ENCODE measurements around the gene SELENOK.
A peak's percentile ranks its signal among the peaks of the same experiment; 100 is the strongest.

SELENOK gene

GRCh38 chr3:53863145-53863544 lies 28.5 kb downstream of the SELENOK start:
- DNase-seq: no peak
- TF ChIP-seq POLR2A (IDR thresholded peaks at IDR 0.05; ENCODE audit: low read length) (no peak), GATA1 (IDR thresholded peaks at IDR 0.05; ENCODE audit: low read depth, low read length) (no peak)

- TF ChIP-seq POLR2A (IDR thresholded peaks at IDR 0.05; ENCODE audit: low read length) (no peak), GATA1 (IDR thresholded peaks at IDR 0.05; ENCODE audit: low read depth, low read length) (no peak)
- DNase-seq: no peak
Measured at GRCh38 chr3:53862241-53862640, 29.4 kb downstream of the SELENOK start.

- TF ChIP-seq POLR2A (IDR thresholded peaks at IDR 0.05; ENCODE audit: low read length) (no peak), GATA1 (IDR thresholded peaks at IDR 0.05; ENCODE audit: low read depth, low read length) (no peak)
- no peak for DNase-seq
Measured at GRCh38 chr3:53860196-53860595, 31.5 kb downstream of the SELENOK start.

GRCh38 chr3:53859178-53859577 lies 32.5 kb downstream of the SELENOK start:
- no peak for DNase-seq
- TF ChIP-seq GATA1 (IDR thresholded peaks at IDR 0.05; ENCODE audit: low read depth, low read length) (no peak), POLR2A (IDR thresholded peaks at IDR 0.05; ENCODE audit: low read length) (no peak)

DNA sequence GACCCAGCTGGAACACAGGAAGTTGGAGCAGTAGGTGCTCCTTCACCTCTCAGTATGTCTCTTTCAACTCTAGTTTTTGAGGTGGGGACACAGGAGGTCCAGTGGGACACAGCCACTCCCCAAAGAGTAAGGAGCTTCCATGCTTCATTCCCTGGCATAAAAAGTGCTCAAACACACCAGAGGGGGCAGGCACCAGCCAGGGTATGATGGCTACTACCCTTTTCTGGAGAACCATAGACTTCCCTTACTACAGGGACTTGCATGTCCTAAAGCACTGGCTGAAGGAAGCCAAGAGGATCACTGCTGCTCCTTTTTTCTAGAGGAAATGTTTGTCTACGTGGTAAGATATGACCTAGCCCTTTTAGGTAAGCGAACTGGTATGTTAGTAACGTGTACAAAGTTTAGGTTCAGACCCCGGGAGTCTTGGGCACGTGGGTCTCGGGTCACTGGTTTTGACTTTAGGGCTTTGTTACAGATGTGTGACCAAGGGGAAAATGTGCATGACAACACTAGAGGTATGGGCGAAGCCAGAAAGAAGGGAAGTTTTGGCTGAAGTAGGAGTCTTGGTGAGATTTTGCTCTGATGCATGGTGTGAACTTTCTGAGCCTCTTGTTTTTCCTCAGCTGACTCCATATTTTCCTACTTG lies 33.4 kb downstream of the SELENOK start:
- TF ChIP-seq GATA1 (IDR thresholded peaks at IDR 0.05; ENCODE audit: low read depth, low read length) (no peak), POLR2A (IDR thresholded peaks at IDR 0.05; ENCODE audit: low read length) (no peak)
- DNase-seq: peak in 1 of 2 experiments; percentile 5

- DNase-seq: no peak
- TF ChIP-seq GATA1 (IDR thresholded peaks at IDR 0.05; ENCODE audit: low read depth, low read length): no peak
- no peak for TF ChIP-seq POLR2A (IDR thresholded peaks at IDR 0.05; ENCODE audit: low read length)
Measured at GRCh38 chr3:53856964-53857363, 34.7 kb downstream of the SELENOK start.

DNA sequence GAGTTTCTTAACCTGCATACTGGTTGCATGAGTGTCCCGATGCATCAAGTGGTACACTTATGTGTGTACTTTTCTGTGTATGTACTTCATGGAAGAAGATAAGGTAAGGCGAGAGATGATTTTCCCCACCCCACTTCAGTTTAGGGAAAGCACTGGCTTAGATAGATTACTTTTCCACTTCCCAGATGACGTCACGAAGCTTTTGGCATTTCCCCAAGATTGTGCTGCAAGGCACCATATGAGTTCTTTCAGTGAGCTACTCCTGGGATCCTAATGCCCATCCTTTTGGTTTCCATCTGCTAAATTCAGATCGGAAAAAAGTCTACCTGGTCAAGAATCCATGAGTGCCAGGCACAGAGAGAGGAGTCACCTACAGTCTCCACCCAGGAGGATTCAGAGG lies 40.8 kb downstream of the SELENOK start:
- TF ChIP-seq POLR2A (IDR thresholded peaks at IDR 0.05; ENCODE audit: low read length) (no peak), GATA1 (IDR thresholded peaks at IDR 0.05; ENCODE audit: low read depth, low read length) (no peak)
- DNase-seq: peak in 1 of 2 experiments; percentile 12

- TF ChIP-seq POLR2A (IDR thresholded peaks at IDR 0.05; ENCODE audit: low read length) (no peak), GATA1 (IDR thresholded peaks at IDR 0.05; ENCODE audit: low read depth, low read length) (no peak)
- DNase-seq: no peak
Measured at GRCh38 chr3:53849916-53850315, 41.7 kb downstream of the SELENOK start.

DNA sequence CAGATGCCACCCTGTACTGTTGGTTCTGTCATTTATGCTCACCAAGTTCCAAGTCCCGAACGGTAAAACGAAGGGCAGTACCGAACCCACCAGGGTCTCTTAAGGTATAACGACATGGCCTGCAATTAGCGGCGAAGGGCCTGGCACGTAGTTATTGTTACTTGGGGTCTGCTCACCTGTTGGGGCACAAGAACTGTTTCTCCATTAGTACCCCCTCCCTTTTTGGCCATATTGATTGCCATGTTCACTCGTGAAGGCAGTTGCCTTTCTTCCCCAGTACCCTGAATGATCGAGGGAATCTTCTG lies 44.9 kb downstream of the SELENOK start:
- no peak for TF ChIP-seq POLR2A (IDR thresholded peaks at IDR 0.05; ENCODE audit: low read length)
- no peak for TF ChIP-seq GATA1 (IDR thresholded peaks at IDR 0.05; ENCODE audit: low read depth, low read length)

GRCh38 chr3:53846134-53846850 lies 45.4 kb downstream of the SELENOK start, which contains the start of the genes CHDH and IL17RB:
Gene CHDH (minus strand): TSS chr3:53846419. CDS start chr3:53824008, 22,411 bp downstream.
Gene IL17RB (plus strand): TSS chr3:53846568. CDS start chr3:53846589, 21 bp downstream.
- no peak for TF ChIP-seq GATA1 (IDR thresholded peaks at IDR 0.05; ENCODE audit: low read depth, low read length)
- TF ChIP-seq POLR2A (IDR thresholded peaks at IDR 0.05; ENCODE audit: low read length): no peak
- peak; percentile 45 to 50 for DNase-seq

More for the DNA sequence above, 44.9 kb downstream of the SELENOK start:
- no peak for DNase-seq

DNA sequence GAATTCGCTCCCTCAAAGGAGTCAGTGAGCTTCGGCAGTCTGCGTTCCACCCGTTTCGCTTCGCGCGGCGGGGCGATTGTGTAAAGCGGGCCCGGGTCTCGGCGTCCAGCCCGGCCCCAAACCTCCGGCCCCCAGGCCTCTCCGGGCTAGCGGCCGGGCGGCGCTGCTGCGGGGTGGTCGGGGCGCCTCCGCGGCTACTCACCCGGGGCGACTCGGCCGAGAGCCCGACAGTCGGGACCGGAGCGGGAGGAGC lies 45.9 kb downstream of the SELENOK start:
- TF ChIP-seq POLR2A (IDR thresholded peaks at IDR 0.05; ENCODE audit: low read length) (no peak), GATA1 (IDR thresholded peaks at IDR 0.05; ENCODE audit: low read depth, low read length) (no peak)
- no peak for DNase-seq

DNA sequence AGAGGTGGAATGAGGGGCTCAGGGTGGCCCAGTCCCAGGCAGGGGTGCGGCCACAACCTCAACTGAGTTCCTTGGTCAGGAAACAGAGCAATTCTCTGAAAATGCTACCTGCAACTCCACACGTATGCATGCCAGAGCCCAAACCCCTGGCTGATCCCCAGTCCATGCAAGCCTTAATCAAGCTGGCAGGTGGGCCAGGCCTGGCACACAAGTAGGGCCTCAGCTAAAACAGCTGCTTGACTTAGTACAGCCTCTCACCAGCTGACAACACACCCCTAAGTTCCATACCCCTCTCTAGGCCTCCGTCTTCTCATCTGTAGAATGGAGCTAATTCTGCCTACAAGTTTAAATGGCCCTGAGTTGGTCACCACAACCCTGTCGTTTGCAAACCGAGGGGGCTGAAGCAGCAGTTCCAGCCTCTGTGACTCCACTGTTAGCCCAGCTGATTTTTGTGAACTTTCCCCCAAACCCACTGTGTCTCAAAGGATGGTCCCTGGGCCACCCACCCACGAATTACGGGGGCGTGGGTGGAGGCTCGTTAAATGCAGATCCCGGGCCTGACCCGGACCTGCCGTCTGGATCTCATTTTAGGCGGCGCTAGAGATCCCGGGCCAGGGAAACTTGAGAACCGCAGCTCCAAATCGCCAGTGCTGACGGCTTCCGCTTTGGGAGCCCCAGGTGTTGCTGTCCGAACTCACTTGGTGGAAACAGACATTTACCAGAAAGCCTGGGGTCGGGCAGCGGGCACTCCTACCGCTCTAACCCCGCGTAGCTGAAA lies 46.4 kb downstream of the SELENOK start:
- TF ChIP-seq GATA1 (IDR thresholded peaks at IDR 0.05; ENCODE audit: low read depth, low read length): no peak
- TF ChIP-seq POLR2A (IDR thresholded peaks at IDR 0.05; ENCODE audit: low read length): no peak
- peak; percentile 11 to 27 for DNase-seq

GRCh38 chr3:53844262-53845102 lies 47.2 kb downstream of the SELENOK start:
- TF ChIP-seq GATA1 (IDR thresholded peaks at IDR 0.05; ENCODE audit: low read depth, low read length) (no peak), POLR2A (IDR thresholded peaks at IDR 0.05; ENCODE audit: low read length) (no peak)
- DNase-seq: no peak

Data from erythroblast (primary cell).